HCT116 (cell line): ENCODE results near the gene GTF2H2. TPM values are rescaled to one million over a fixed set of nuclear protein-coding genes. Genes with fewer than 3 reads are reported as not detected.
"Not testable (repeated sequence)": the region's sequence is repeated elsewhere in the genome, so short reads cannot be mapped to it uniquely, and the experiment has no call there.

ENCODE experiments used
- ATAC-seq: fragments of 200-7000 bp; cut with Tn5 transposase; 2 replicates; pipeline ENCODE4 v1.9.1; 2020; ENCODE audit warnings: mild to moderate bottlenecking, moderate library complexity
- BruUV-seq: library from RNA; stranded (reverse); fragments of 400-500 nt; replicated peaks from 2 replicates; lab custom pipeline; 2021; lab: Mats Ljungman, UMichigan
- CTCF ChIA-PET: fragments of 300-600 bp; sonication (Branson Sonifier 250); formaldehyde crosslinking; loops from one replicate; lab custom pipeline; 2021; ENCODE audit warnings: antibody characterized with exemption; lab: Charles Lee
- POLR2A ChIA-PET: fragments of 300-600, 350-600 bp; sonication (Branson Sonifier 250); formaldehyde crosslinking; loops from one replicate; lab custom pipeline; 2021; ENCODE audit warnings: antibody characterized with exemption; lab: Charles Lee
- RAD21 ChIA-PET, 2 experiments: fragments of 300-600 bp; sonication (Branson Sonifier 250); formaldehyde crosslinking; loops; one replicate each; lab custom pipeline; 2023; ENCODE audit warnings: low total read pairs in 2 of 2; ENCODE audit not compliant: uncharacterized antibody in 2 of 2, unreplicated experiment in 2 of 2, low non-redundant PET in 1 of 2; lab: Charles Lee
- DNase-seq: peaks from one replicate; pipeline ENCODE4 v3.0.0-alpha.2; 2010; ENCODE audit warnings: low read depth, low spot score
- H2AFZ ChIP-seq: fragments of 200-600 bp; shearing (Covaris generic), sonication (generic); 2 replicates; pipeline ENCODE4 v1.6.1; 2017; ENCODE audit warnings: low read depth, mixed run types, mixed read lengths, antibody characterized with exemption, low read length; ENCODE audit not compliant: poor library complexity, severe bottlenecking
- H3K27ac ChIP-seq: 2 replicates; pipeline ENCODE4 v1.5.1; 2012; ENCODE audit warnings: low read depth, low read length
- H3K27me3 ChIP-seq: fragments of 200-600 bp; sonication (generic); 2 replicates; pipeline ENCODE4 v1.6.1; 2016; ENCODE audit warnings: mixed run types, low read length, mixed read lengths; ENCODE audit not compliant: insufficient read depth
- H3K36me3 ChIP-seq, 2 experiments: fragments of 200-500 bp in 1 of 2; fragments of 200-600 bp in 1 of 2; sonication (Bioruptor generic) in 1 of 2; sonication (generic) in 1 of 2; 2 replicates each; pipeline versions ENCODE4 v1.5.1 to v1.6.1; 2014 to 2016; ENCODE audit warnings: low read length in 2 of 2, inconsistent platforms in 1 of 2, mixed read lengths in 1 of 2, mixed run types in 1 of 2; ENCODE audit not compliant: insufficient read depth in 2 of 2, control insufficient read depth in 1 of 2
- H3K4me1 ChIP-seq, 2 experiments: fragments of 200-600 bp in 1 of 2; sonication (generic) in 1 of 2; 2 replicates each; pipeline versions ENCODE4 v1.5.1 to v1.6.1; 2012 to 2017; ENCODE audit warnings: low read length in 2 of 2, inconsistent platforms in 1 of 2, mild to moderate bottlenecking in 1 of 2, mixed read lengths in 1 of 2, mixed run types in 1 of 2, moderate library complexity in 1 of 2; ENCODE audit not compliant: insufficient read depth in 2 of 2, control insufficient read depth in 1 of 2
- H3K4me2 ChIP-seq: fragments of 200-600 bp; sonication (generic); 2 replicates; pipeline ENCODE4 v1.6.1; 2017; ENCODE audit warnings: mixed run types, low read length, mixed read lengths
- H3K4me3 ChIP-seq, 2 experiments: fragments of 200-600 bp in 1 of 2; sonication (generic) in 1 of 2; replicated peaks in 1 of 2; 2 replicates each; pipeline ENCODE4 v1.5.1; 2011 to 2016; ENCODE audit warnings: low read length in 2 of 2, control low read depth in 1 of 2, low read depth in 1 of 2, mild to moderate bottlenecking in 1 of 2, mixed read lengths in 1 of 2, mixed run types in 1 of 2
- H3K79me2 ChIP-seq: fragments of 200-600 bp; sonication (generic); 2 replicates; pipeline ENCODE4 v1.6.1; 2017; ENCODE audit warnings: mild to moderate bottlenecking, mixed run types, low read length, moderate library complexity, mixed read lengths; ENCODE audit not compliant: insufficient read depth
- H3K9ac ChIP-seq: fragments of 200-600 bp; sonication (generic); 2 replicates; pipeline ENCODE4 v1.6.1; 2016; ENCODE audit warnings: low read length, mixed read lengths
- H3K9me2 ChIP-seq: fragments of 200-600 bp; sonication (generic), shearing (Covaris generic); 2 replicates; pipeline ENCODE4 v1.6.1; 2017; ENCODE audit warnings: mixed run types, mild to moderate bottlenecking, moderate library complexity; ENCODE audit not compliant: insufficient read depth
- H3K9me3 ChIP-seq, 2 experiments: fragments of 200-500 bp in 1 of 2; fragments of 200-600 bp in 1 of 2; sonication (Bioruptor generic) in 1 of 2; sonication (generic) in 1 of 2; 2 replicates each; pipeline ENCODE4 v1.6.1; 2014 to 2017; ENCODE audit warnings: low read length in 2 of 2, mixed read lengths in 2 of 2, inconsistent platforms in 1 of 2, low read depth in 1 of 2, mild to moderate bottlenecking in 1 of 2, mixed run types in 1 of 2, moderate library complexity in 1 of 2; ENCODE audit not compliant: control insufficient read depth in 1 of 2, insufficient read depth in 1 of 2
- H4K20me1 ChIP-seq: fragments of 200-600 bp; sonication (generic), shearing (Covaris generic); 2 replicates; pipeline ENCODE4 v1.6.1; 2017; ENCODE audit warnings: mixed run types, mild to moderate bottlenecking, moderate library complexity; ENCODE audit not compliant: insufficient read depth
- intact Hi-C: fragments of 100-400 bp; cut with micrococcal nuclease; formaldehyde crosslinking; loops from 2 replicates; pipeline ENCODE4 v1.10.0; 2022
- total RNA-seq: library from RNA; stranded (reverse); gene quantifications from one replicate; pipeline ENCODE4 v1.2.1, GENCODE V29; 2021; ENCODE audit not compliant: unreplicated experiment

GTF2H2 gene
- total RNA-seq, 1 experiment from 2014 or later, result 37.8 TPM

DNA sequence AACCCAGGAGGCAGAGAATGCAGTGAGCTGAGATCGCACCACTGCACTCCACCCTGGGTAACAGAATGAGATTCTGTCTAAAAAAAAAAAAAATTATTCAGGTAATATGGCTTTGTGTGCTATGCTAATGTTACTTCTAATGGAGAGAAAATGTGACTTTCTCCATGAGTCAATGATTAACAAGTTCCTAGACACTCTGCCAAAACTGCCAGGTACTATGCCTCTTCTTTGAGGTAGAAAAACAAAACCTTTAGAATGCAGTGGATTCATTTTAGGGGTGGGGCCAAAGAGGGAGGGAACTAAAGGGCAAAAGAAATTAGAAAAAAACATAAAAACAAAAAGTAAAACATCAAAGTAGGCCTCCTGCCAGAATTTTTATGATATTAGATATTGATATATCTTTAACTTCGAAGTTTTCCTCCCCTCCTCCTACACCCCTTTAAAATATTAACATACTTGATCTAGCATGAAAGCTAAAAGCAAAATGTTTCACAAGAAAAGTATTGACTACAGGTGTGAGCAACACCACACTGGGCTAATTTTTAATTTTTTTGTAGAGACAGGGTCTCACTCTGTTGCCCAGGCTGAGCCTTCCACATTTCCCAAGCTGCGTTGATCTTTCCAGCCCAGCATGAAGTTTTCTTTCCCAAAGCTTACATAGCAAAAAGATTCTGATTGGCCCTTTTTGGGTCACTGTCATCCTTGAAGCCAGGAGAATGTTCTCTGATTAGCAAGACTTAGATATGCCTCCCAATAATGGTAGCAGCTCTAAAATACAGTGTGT is 17.0 kb upstream of the GTF2H2 start:
- H4K20me1 ChIP-seq, DNase-seq, H3K4me3 ChIP-seq, RAD21 ChIA-PET, intact Hi-C loops, CTCF ChIA-PET, POLR2A ChIA-PET, ATAC-seq, H3K27ac ChIP-seq, BruUV-seq, H3K36me3 ChIP-seq, H3K9me2 ChIP-seq, H3K9me3 ChIP-seq, H3K9ac ChIP-seq, H2AFZ ChIP-seq, H3K27me3 ChIP-seq, H3K4me2 ChIP-seq, H3K79me2 ChIP-seq, H3K4me1 ChIP-seq: not testable (repeated sequence)

DNA sequence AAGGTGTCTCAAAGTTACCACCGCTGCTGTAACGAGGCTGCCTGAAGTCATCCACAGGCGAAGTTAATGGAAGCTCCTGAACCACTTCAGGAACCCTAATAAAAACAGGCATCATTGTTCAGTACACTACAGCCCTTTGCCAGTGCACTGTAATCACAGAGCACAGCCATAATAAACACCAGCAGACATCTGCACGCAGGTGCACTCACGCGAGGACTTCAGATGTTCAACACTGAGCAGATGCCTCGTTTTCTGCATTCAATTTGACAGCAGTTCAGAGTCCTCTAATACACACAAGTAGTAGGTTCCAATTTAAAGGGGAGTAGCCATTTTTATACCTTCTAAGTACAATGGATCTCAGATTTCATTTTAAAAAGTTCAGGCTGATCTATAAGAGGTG is 15.4 kb upstream of the GTF2H2 start:
- POLR2A ChIA-PET, H3K9me2 ChIP-seq, intact Hi-C loops, H3K9me3 ChIP-seq, H3K27me3 ChIP-seq, CTCF ChIA-PET, BruUV-seq, H4K20me1 ChIP-seq, H3K4me3 ChIP-seq, H3K9ac ChIP-seq, H3K79me2 ChIP-seq, H3K36me3 ChIP-seq, H2AFZ ChIP-seq, H3K27ac ChIP-seq, H3K4me2 ChIP-seq, RAD21 ChIA-PET, DNase-seq, ATAC-seq, H3K4me1 ChIP-seq: not testable (repeated sequence)

GRCh38 chr5:71082340-71082739 is 14.9 kb upstream of the GTF2H2 start:
- H3K27ac ChIP-seq, POLR2A ChIA-PET, RAD21 ChIA-PET, H3K36me3 ChIP-seq, H3K27me3 ChIP-seq, H3K9me3 ChIP-seq, H3K4me1 ChIP-seq, intact Hi-C loops, H3K9ac ChIP-seq, DNase-seq, H4K20me1 ChIP-seq, H3K4me2 ChIP-seq, ATAC-seq, CTCF ChIA-PET, H3K4me3 ChIP-seq, H3K79me2 ChIP-seq, H2AFZ ChIP-seq, H3K9me2 ChIP-seq, BruUV-seq: not testable (repeated sequence)

DNA sequence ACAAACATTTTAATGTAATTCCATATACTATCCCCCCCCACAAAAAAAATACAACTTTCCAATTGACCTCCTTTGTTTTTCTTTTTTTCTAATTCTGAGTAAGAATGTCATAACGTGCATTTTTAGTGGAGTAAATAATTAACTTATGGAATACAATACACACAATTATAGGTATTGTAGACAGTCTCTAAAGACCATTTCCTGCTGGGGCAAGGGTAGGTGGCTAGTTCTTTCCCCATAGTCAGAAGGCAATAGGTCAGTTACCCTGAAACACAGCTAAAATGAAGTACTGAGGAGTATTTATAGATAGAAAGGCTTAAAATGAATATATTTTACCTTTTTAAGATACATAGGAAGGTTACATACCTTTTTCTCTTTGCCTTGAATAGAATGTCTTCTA is 6.2 kb downstream of the GTF2H2 start:
- DNase-seq, H3K9ac ChIP-seq, H3K9me2 ChIP-seq, H3K36me3 ChIP-seq, CTCF ChIA-PET, H3K27me3 ChIP-seq, POLR2A ChIA-PET, ATAC-seq, H3K4me1 ChIP-seq, H3K79me2 ChIP-seq, H4K20me1 ChIP-seq, RAD21 ChIA-PET, intact Hi-C loops, H3K9me3 ChIP-seq, H2AFZ ChIP-seq, H3K27ac ChIP-seq, BruUV-seq, H3K4me3 ChIP-seq, H3K4me2 ChIP-seq: not testable (repeated sequence)
